ENCODE data around the gene SETD3. TPM values are rescaled to one million over a fixed set of nuclear protein-coding genes. Genes with fewer than 3 reads are reported as not detected.

Gene SETD3
- total and polyA plus RNA-seq, 4 donors: 36.4 to 60.9 (median 49.7) TPM

DNA sequence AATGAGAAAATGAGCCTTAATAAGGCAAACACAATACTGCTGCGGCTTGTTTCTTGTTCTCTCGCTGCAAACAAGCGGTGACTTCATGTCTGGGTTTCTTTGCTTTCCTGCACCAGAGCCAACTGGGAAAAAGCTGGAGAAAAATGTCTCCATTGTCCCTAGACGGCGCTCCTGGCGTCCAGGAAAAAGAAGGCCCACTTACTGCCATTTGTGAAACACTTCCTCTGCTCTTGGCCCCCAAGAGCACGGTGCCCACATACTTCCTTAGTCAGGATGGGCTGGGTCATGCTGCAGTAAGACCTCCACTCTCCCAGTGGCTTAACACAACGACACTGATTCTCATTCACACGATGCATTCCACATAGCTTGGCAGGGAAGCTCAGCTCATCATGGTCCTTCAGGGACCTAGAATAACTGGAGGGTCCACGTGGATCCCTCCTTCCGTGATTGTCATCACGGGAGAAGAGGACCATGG is 122.7 kb downstream of the SETD3 start:
- H3K4me3 ChIP-seq: no peak overlapping the region
- H3K9ac ChIP-seq (ENCODE audit: insufficient read depth in 1 of 2, low read length in 2 of 2): no peak overlapping the region
- WGBS, 2 donors: 66 to 70% methylated on average over 12 of the region's 12 CpGs
- no peaks in the 10 kb centered on the region for H3K36me3 ChIP-seq (ENCODE audit: control insufficient read depth in 4 of 4, insufficient read depth in 4 of 4, low read length in 4 of 4)
- H3K27me3 ChIP-seq (ENCODE audit: control insufficient read depth in 3 of 3, insufficient read depth in 3 of 3, low read length in 2 of 3): no peaks in the 10 kb centered on the region
- H3K9me3 ChIP-seq (ENCODE audit: control insufficient read depth in 4 of 4, insufficient read depth in 3 of 4, low read length in 3 of 4): no peaks in the 10 kb centered on the region
- no peak overlapping the region for H3K27ac ChIP-seq (ENCODE audit: low read depth in 1 of 2, low read length in 1 of 2)
- TF ChIP-seq CTCF (IDR thresholded peaks at IDR 0.05; ENCODE audit: control extremely low read depth, extremely low read depth): no peak
- ATAC-seq (ENCODE audit: insufficient read depth, low FRiP score): no peak
- H3K4me1 ChIP-seq (ENCODE audit: control insufficient read depth in 5 of 5, insufficient read depth in 5 of 5, low read length in 5 of 5): no peaks in the 10 kb centered on the region
- no peak for DNase-seq

GRCh38 chr14:99357151-99357915 is 123.3 kb downstream of the SETD3 start:
- H3K4me3 ChIP-seq: no peak overlapping the region
- no peak overlapping the region for H3K9ac ChIP-seq (ENCODE audit: insufficient read depth in 1 of 2, low read length in 2 of 2)
- no peaks in the 10 kb centered on the region for H3K4me1 ChIP-seq (ENCODE audit: control insufficient read depth in 5 of 5, insufficient read depth in 5 of 5, low read length in 5 of 5)
- ATAC-seq (ENCODE audit: insufficient read depth, low FRiP score) (no peak), DNase-seq (no peak)
- no peaks in the 10 kb centered on the region for H3K36me3 ChIP-seq (ENCODE audit: control insufficient read depth in 4 of 4, insufficient read depth in 4 of 4, low read length in 4 of 4)
- TF ChIP-seq CTCF (IDR thresholded peaks at IDR 0.05; ENCODE audit: control extremely low read depth, extremely low read depth): no peak
- no peaks in the 10 kb centered on the region for H3K27me3 ChIP-seq (ENCODE audit: control insufficient read depth in 3 of 3, insufficient read depth in 3 of 3, low read length in 2 of 3)
- H3K9me3 ChIP-seq (ENCODE audit: control insufficient read depth in 4 of 4, insufficient read depth in 3 of 4, low read length in 3 of 4): no peaks in the 10 kb centered on the region
- no peak overlapping the region for H3K27ac ChIP-seq (ENCODE audit: low read depth in 1 of 2, low read length in 1 of 2)
- WGBS, 2 donors: 80 to 86% methylated on average over 15 of the region's 15 CpGs

GRCh38 chr14:99356031-99356608 is 124.5 kb downstream of the SETD3 start:
- no peaks in the 10 kb centered on the region for H3K9me3 ChIP-seq (ENCODE audit: control insufficient read depth in 4 of 4, insufficient read depth in 3 of 4, low read length in 3 of 4)
- H3K4me3 ChIP-seq: no peak overlapping the region
- WGBS, 2 donors: 88 to 89% methylated on average over 15 of the region's 15 CpGs
- ATAC-seq (ENCODE audit: insufficient read depth, low FRiP score): no peak
- no peaks in the 10 kb centered on the region for H3K36me3 ChIP-seq (ENCODE audit: control insufficient read depth in 4 of 4, insufficient read depth in 4 of 4, low read length in 4 of 4)
- no peaks in the 10 kb centered on the region for H3K4me1 ChIP-seq (ENCODE audit: control insufficient read depth in 5 of 5, insufficient read depth in 5 of 5, low read length in 5 of 5)
- H3K27ac ChIP-seq (ENCODE audit: low read depth in 1 of 2, low read length in 1 of 2): no peak overlapping the region
- no peak for TF ChIP-seq CTCF (IDR thresholded peaks at IDR 0.05; ENCODE audit: control extremely low read depth, extremely low read depth)
- no peak overlapping the region for H3K9ac ChIP-seq (ENCODE audit: insufficient read depth in 1 of 2, low read length in 2 of 2)
- DNase-seq: no peak
- H3K27me3 ChIP-seq (ENCODE audit: control insufficient read depth in 3 of 3, insufficient read depth in 3 of 3, low read length in 2 of 3): no peaks in the 10 kb centered on the region

Measured in lung (tissue), 12 donors.